ENCODE results near the gene DCN.

- TF ChIP-seq, protein P1, sequence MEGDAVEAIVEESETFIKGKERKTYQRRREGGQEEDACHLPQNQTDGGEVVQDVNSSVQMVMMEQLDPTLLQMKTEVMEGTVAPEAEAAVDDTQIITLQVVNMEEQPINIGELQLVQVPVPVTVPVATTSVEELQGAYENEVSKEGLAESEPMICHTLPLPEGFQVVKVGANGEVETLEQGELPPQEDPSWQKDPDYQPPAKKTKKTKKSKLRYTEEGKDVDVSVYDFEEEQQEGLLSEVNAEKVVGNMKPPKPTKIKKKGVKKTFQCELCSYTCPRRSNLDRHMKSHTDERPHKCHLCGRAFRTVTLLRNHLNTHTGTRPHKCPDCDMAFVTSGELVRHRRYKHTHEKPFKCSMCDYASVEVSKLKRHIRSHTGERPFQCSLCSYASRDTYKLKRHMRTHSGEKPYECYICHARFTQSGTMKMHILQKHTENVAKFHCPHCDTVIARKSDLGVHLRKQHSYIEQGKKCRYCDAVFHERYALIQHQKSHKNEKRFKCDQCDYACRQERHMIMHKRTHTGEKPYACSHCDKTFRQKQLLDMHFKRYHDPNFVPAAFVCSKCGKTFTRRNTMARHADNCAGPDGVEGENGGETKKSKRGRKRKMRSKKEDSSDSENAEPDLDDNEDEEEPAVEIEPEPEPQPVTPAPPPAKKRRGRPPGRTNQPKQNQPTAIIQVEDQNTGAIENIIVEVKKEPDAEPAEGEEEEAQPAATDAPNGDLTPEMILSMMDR (IDR thresholded peaks at IDR 0.05), result no peak
- no peak for TF ChIP-seq EZH2 (IDR thresholded peaks at IDR 0.05)
Measured at GRCh38 chr12:91172096-91172495, 10.5 kb downstream of the DCN start.

Data from neural progenitor cell (in vitro differentiated cells).